ENCODE results near the gene PDX1. TPM values are rescaled to one million over a fixed set of nuclear protein-coding genes. Genes with fewer than 3 reads are reported as not detected.

PDX1 gene
- total RNA-seq, 1 experiment from 2014 or later, result 1.7 TPM

GRCh38 chr13:27973291-27973690 lies 53.5 kb downstream of the PDX1 start:
- intact Hi-C loops (cut with micrococcal nuclease), result no loop called here
- Histone ChIP-seq H3K4me1 (ENCODE audit: control insufficient read depth in 1 of 2, insufficient read depth in 2 of 2, low read length in 2 of 2) (peaks cover 0 to 7% of the 10 kb centered on the region in 2 experiments; a peak in 2 of 4 replicates), H4K20me1 (ENCODE audit: insufficient read depth) (no peaks in the 10 kb centered on the region), H3K36me3 (ENCODE audit: control insufficient read depth in 1 of 2, insufficient read depth in 2 of 2, low read length in 2 of 2) (no peaks in the 10 kb centered on the region), H3K4me2 (ENCODE audit: low read length) (no peak overlapping the region), H3K27ac (ENCODE audit: low read depth, low read length) (no peak overlapping the region), H3K9me3 (ENCODE audit: control insufficient read depth in 1 of 2, insufficient read depth in 1 of 2, low read depth in 1 of 2, low read length in 2 of 2) (no peaks in the 10 kb centered on the region), H3K4me3 (replicated peaks in 1 of 2; ENCODE audit: low read depth in 1 of 2, low read length in 2 of 2) (no peak overlapping the region), H2AFZ (ENCODE audit: low read depth, low read length, poor library complexity, severe bottlenecking) (no peak overlapping the region), H3K9me2 (ENCODE audit: insufficient read depth) (no peaks in the 10 kb centered on the region), H3K9ac (ENCODE audit: low read length) (no peak overlapping the region), H3K27me3 (ENCODE audit: insufficient read depth, low read length) (no peaks in the 10 kb centered on the region), H3K79me2 (ENCODE audit: insufficient read depth, low read length) (peaks cover 4% of the 10 kb centered on the region; the same call in 1 of the 2 replicates)
- CTCF ChIA-PET, result interaction anchor here (1.7 to 4.2 kb wide), 2 partner anchors 11 to 143 kb away, joined by 7 to 14 read pairs; no protein-coding TSS in a partner anchor
- POLR2A ChIA-PET, result no interaction called here
- no TSS peak for BruUV-seq (replicated peaks)
- ATAC-seq (no peak), DNase-seq (ENCODE audit: low read depth, low spot score) (no peak)
- RAD21 ChIA-PET (ENCODE audit: low non-redundant PET in 1 of 2, low total read pairs in 2 of 2, uncharacterized antibody in 2 of 2, unreplicated experiment in 2 of 2), result no interaction called here
- no peak for TF ChIP-seq YY1 (IDR thresholded peaks at IDR 0.05; ENCODE audit: extremely low read depth, insufficient replicate concordance, low read depth, low read length)
- TF ChIP-seq CEBPB (IDR thresholded peaks at IDR 0.05; ENCODE audit: low read depth), result no peak
- TF ChIP-seq ZNF274 (IDR thresholded peaks at IDR 0.05; ENCODE audit: low read depth, low read length), result no peak
- TF ChIP-seq CBX3 (IDR thresholded peaks at IDR 0.05; ENCODE audit: low read depth), result no peak
- no peak for TF ChIP-seq SIN3A (IDR thresholded peaks at IDR 0.05; ENCODE audit: low read depth)
- TF ChIP-seq CTCF (IDR thresholded peaks at IDR 0.05 in 2 of 3, conservative IDR thresholded peaks at IDR 0.05 in 1 of 3; ENCODE audit: borderline replicate concordance in 1 of 3, insufficient read depth in 1 of 3, low read depth in 2 of 3, low read length in 2 of 3), result no peak
- no peak for TF ChIP-seq ZBTB33 (IDR thresholded peaks at IDR 0.05; ENCODE audit: extremely low read depth, insufficient replicate concordance, low read length)
- TF ChIP-seq POLR2A (IDR thresholded peaks at IDR 0.05; ENCODE audit: borderline replicate concordance, extremely low read depth, insufficient read depth, insufficient read length), result no peak
- TF ChIP-seq EZH2phosphoT487 (IDR thresholded peaks at IDR 0.05; ENCODE audit: borderline replicate concordance), result no peak
- TF ChIP-seq FOSL1 (IDR thresholded peaks at IDR 0.05; ENCODE audit: low read depth), result no peak
- TF ChIP-seq SRF (IDR thresholded peaks at IDR 0.05; ENCODE audit: low read depth), result no peak
- TF ChIP-seq MAX (IDR thresholded peaks at IDR 0.05), result no peak
- TF ChIP-seq EZH2 (IDR thresholded peaks at IDR 0.05), result no peak
- no peak for TF ChIP-seq REST (IDR thresholded peaks at IDR 0.05; ENCODE audit: low read depth)
- TF ChIP-seq JUND (IDR thresholded peaks at IDR 0.05), result no peak

Data from HCT116 (cell line).